BJ (cell line): Measurements from ENCODE around the gene IL13RA1. TPM values are rescaled to one million over a fixed set of nuclear protein-coding genes. Genes with fewer than 3 reads are reported as not detected.
"Not testable (repeated sequence)": the region's sequence is repeated elsewhere in the genome, so short reads cannot be mapped to it uniquely, and the experiment has no call there.

Source experiments
- CTCF ChIA-PET: fragments of 350-600 bp; formaldehyde crosslinking; extraction: SDS; loops from one replicate; lab custom pipeline; 2021; ENCODE audit warnings: antibody characterized with exemption, inconsistent platforms; lab: Yijun Ruan, JAX
- POLR2A ChIA-PET: fragments of 300-600 bp; sonication (Branson Sonifier 250); formaldehyde crosslinking; extraction: SDS; loops from one replicate; lab custom pipeline; 2021; ENCODE audit warnings: antibody characterized with exemption; lab: Charles Lee
- DNase-seq: peaks from one replicate; pipeline ENCODE4 v3.0.0-alpha.2; 2011; ENCODE audit warnings: low read depth
- H3K27me3 ChIP-seq: 2 replicates; pipeline ENCODE4 v1.6.0; 2011; ENCODE audit warnings: low read length; ENCODE audit not compliant: control insufficient read depth, insufficient read depth
- H3K36me3 ChIP-seq: 2 replicates; pipeline ENCODE4 v1.5.1; 2011; ENCODE audit warnings: low read length; ENCODE audit not compliant: control insufficient read depth, insufficient read depth
- H3K4me3 ChIP-seq: 2 replicates; pipeline ENCODE4 v1.5.1; 2011; ENCODE audit warnings: low read depth, mild to moderate bottlenecking, control low read depth, low read length
- CTCF ChIP-seq: IDR thresholded peaks from 2 replicates; pipeline ENCODE4 v1.5.1; 2011; ENCODE audit warnings: low read depth, mild to moderate bottlenecking, control low read depth, inconsistent platforms, low read length, moderate library complexity; ENCODE audit not compliant: insufficient read depth
- polyA plus RNA-seq: library from polyadenylated mRNA; depleted of rRNA; stranded (reverse); fragments of >200 nt; gene quantifications from 2 replicates; pipeline ENCODE4 v1.2.3, GENCODE V29; 2011

Gene IL13RA1
- polyA plus RNA-seq, 1 experiment, result 27.7 TPM

GRCh38 chrX:118729042-118729652 is 1.7 kb downstream of the IL13RA1 start:
- no peak overlapping the region for H3K4me3 ChIP-seq
- ChIA-PET CTCF (interaction anchor here (0.9 kb wide), 1 partner anchor 84 kb away, joined by 3 read pairs; no protein-coding TSS in a partner anchor), POLR2A (no interaction called here)
- DNase-seq, result no peak
- H3K27me3 ChIP-seq, result no peaks in the 10 kb centered on the region
- TF ChIP-seq CTCF, result no peak
- H3K36me3 ChIP-seq, result no peaks in the 10 kb centered on the region

GRCh38 chrX:118730500-118731247 is 3.3 kb downstream of the IL13RA1 start:
- no peak for DNase-seq
- CTCF ChIA-PET, result no interaction called here
- Histone ChIP-seq H3K27me3 (no peaks in the 10 kb centered on the region), H3K4me3 (no peak overlapping the region), H3K36me3 (no peaks in the 10 kb centered on the region)
- POLR2A ChIA-PET, result no interaction called here
- TF ChIP-seq CTCF, result no peak

- CTCF ChIA-PET, DNase-seq, H3K27me3 ChIP-seq, POLR2A ChIA-PET, H3K4me3 ChIP-seq, H3K36me3 ChIP-seq: not testable (repeated sequence)
These were observed 5.1 kb downstream of the IL13RA1 start for GRCh38 chrX:118732551-118732950.

GRCh38 chrX:118734909-118735308 is 7.5 kb downstream of the IL13RA1 start:
- TF ChIP-seq CTCF, result no peak
- Histone ChIP-seq H3K4me3 (no peak overlapping the region), H3K27me3 (no peaks in the 10 kb centered on the region), H3K36me3 (no peaks in the 10 kb centered on the region)
- CTCF ChIA-PET, result no interaction called here
- DNase-seq, result no peak
- POLR2A ChIA-PET, result no interaction called here

- no peak for DNase-seq
- Histone ChIP-seq H3K4me3 (no peak overlapping the region), H3K27me3 (no peaks in the 10 kb centered on the region), H3K36me3 (no peaks in the 10 kb centered on the region)
- ChIA-PET POLR2A (no interaction called here), CTCF (no interaction called here)
- no peak for TF ChIP-seq CTCF
These were observed 9.1 kb downstream of the IL13RA1 start for GRCh38 chrX:118736394-118737010.
